Activated CD8-positive, alpha-beta memory T cell treated with anti-CD3 and anti-CD28 coated beads, Interleukin-2, amount 50 U/mL, for 4 hours (primary cell): ENCODE data around the gene VSTM2B.

Experiments
- DNase-seq: peaks from one replicate; pipeline ENCODE4 v3.0.0-alpha.2; 2020

The VSTM2B gene

GRCh38 chr19:29571181-29571580 is 45.4 kb downstream of the VSTM2B start:
- DNase-seq, result no peak

DNA sequence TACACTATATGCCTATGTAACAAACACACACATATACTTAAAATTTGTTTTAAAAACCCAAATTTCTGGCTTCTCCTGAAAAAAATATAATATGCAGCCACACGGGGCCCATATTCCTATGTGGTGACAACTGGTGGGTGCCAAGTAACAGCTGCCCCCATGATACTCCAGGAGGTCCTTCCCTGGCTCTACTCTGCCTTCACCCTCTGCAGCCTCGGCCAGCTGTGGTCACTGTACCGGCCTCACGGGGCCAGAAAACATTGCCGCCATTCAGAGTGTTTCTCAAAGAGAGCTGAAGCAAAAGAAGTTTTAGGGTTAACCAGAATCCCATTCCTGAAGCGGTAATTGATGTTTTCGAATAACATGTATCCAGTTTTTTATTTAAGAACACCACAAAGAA is 47.7 kb downstream of the VSTM2B start:
- DNase-seq, result no peak

DNA sequence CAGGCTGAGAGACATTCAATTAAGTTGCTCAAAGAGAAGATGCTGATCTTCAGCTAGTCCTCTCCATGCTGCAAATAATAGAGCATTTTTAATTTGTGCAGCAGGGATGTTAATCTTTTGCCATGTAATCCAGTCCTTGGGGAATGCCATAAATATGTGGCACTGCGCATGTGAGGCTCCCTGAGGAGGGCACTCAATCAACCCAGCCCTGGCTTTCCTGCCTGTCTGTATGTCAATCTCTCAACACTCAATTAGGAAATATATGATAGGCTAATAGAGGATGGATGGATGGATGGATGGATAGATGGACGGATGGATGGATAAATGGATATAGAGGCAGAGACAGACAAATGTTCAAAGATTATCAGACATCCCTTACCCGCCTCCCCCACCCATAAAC is 48.7 kb downstream of the VSTM2B start:
- no peak for DNase-seq

GRCh38 chr19:29576046-29576606 is 50.3 kb downstream of the VSTM2B start:
- no peak for DNase-seq

DNA sequence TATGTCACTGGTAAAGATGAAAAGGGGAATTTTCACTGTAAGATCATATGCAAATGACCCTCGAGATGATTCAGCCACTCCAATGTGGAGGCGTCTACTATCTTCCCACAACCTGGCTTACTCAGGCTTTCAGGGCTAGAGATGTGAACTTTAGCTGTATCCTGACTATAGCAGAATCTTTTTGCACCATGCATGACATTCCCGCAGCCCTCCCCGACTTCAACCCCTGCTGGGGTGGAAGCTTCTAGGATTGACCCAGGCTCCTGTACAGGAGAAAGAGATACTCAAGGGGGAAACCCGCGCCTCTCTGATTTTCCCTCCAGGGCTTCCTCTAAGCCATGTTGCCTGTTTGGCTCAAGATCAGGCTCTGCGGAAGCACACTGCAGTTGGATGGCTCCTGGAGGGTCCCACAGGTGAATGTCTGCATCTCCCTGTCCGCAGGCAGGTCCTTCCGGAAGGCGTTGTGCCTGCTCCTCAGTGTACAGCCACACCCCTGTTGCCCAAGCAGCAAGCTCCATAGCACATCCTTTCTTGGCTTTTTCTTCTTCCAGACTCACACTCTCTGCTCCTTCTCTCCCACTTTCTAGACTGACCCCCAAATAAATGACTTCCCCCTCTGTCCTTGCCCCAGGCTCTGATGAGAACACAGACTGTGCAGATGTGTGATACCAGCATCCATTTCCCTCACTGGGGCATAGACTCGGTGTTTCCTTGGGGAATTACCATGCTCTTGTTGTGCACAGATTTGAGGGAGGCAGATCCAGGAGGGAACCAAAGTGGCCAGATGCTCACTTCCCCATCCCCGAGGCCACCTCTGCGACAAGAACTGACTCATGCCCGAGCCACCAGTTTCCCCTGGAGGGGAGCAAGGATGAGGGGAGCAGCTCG is 51.2 kb downstream of the VSTM2B start:
- no peak for DNase-seq

DNA sequence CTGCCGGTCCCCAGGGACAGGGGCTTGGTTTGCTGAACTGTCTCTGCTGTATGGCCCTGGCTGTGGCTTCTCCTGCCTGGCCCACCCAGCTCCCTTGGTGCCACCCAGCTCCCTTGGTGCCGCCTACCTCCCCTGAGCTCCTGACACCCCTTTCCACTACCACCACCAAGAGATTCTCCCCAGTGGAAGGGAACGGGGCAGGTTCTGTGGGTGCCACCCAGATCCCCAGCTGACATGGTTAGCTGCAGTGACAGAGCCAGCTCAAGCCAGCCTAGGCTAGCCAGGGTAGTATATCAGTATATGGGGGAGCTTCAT is 51.8 kb downstream of the VSTM2B start:
- DNase-seq, result no peak

- no peak for DNase-seq
Observed at GRCh38 chr19:29578349-29578748, 52.6 kb downstream of the VSTM2B start.

GRCh38 chr19:29579308-29579910 is 53.6 kb downstream of the VSTM2B start:
- no peak for DNase-seq

- DNase-seq, result no peak
Observed at GRCh38 chr19:29581398-29581797, 55.6 kb downstream of the VSTM2B start.

- no peak for DNase-seq
Observed at GRCh38 chr19:29583196-29583999, 57.6 kb downstream of the VSTM2B start.

DNA sequence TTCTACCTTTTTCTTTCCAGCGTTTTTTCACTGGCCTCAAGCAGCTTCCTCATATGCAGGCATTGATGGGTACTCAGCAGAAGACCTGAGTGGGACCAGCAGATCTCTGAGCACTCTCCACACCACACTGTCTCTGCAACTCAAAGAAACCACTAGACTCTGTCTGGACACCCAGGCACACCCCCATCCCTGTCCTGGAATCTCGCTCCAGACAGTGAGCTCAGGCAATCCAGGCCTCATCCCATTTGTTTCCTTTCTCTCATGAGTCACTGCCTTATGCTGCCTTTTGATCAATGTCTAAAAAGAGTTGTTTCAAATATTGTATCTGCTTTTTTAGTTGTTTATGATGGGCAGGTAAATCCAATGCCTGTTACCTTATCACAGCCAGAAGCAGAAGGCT is 60.6 kb downstream of the VSTM2B start:
- DNase-seq, result no peak

DNA sequence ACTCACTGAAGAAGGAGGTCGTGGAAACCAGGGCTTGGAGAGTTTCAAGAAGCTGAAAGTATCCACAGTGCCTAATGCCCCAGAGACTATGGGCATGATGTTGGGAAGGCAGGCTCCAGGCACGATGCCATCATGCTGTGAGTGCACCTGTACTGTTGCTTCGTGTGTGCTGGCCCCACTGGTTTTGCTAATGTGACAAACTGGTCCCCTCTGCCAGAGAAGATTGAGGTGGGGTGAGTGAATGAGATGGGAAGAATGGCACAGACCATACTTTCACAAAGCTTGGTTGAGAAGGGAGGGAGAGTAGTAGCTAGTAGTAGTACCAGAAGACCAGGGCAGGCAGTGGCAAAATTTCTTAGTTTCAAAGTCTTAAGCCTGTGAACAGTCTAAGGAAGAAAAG is 61.3 kb downstream of the VSTM2B start:
- DNase-seq, result no peak

DNA sequence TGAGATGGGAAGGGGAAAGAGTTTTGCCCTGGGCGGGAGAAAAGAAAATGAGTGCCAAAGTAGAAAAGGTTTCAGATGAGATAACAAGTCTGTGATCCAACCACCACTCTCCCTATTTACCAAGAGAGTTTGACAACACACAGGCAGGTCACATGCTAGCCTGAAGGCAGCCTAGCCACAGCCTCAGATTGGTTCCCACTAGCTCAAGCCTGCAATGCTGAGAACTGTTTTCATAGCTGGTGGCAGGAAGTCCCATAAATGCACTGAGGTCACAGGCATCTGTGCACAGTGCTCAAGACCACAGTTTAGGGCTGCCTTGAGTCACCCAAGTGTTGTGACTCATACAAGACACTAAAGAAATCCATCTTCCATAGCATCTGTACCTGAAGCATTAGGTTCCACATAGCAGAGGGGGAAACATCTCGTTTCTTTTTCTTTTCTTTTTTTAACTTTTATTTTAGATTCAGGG is 61.8 kb downstream of the VSTM2B start:
- DNase-seq, result peak; percentile 50

- no peak for DNase-seq
Observed at GRCh38 chr19:29588095-29588494, 62.3 kb downstream of the VSTM2B start.

DNA sequence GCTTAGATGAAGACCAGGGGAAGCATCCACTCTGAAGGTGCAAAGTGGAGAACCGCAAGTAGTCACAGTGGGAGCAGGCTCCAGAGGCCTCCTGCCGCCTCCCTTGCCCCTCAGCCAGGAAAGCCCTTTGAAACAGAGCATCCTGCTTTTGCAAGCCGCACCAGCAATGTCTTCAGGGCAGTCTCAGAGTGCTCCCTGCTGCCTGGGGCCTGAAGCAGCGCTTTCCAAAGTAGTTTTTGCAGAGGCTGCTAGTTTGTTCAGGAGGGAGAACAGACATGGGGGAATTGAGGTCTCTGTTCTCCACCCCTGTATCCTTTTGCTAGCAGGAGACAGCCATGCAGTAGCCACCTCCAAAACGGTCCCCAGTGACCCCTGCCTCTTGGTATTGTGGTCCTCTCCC is 64.5 kb downstream of the VSTM2B start:
- DNase-seq, result no peak

GRCh38 chr19:29591670-29592069 is 65.9 kb downstream of the VSTM2B start:
- no peak for DNase-seq

DNA sequence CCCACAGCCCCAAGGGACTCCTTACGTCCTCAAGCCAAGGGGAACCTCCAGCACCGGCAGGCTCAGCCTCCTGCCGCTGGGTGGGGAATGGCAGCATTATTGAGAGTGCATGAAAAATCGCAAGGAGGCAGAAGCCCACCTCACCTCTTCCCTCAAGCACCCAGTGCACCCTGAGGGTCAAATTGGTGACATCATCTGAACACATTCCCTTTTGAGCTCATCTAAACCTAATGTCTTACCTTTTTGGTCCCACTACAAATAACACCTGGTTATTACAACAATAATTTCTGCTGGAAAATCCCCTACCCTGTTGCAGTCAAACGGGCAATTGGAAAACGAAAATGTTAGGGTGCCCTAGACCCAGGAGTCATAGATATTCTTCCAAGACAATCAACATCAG is 68.1 kb downstream of the VSTM2B start:
- no peak for DNase-seq

DNA sequence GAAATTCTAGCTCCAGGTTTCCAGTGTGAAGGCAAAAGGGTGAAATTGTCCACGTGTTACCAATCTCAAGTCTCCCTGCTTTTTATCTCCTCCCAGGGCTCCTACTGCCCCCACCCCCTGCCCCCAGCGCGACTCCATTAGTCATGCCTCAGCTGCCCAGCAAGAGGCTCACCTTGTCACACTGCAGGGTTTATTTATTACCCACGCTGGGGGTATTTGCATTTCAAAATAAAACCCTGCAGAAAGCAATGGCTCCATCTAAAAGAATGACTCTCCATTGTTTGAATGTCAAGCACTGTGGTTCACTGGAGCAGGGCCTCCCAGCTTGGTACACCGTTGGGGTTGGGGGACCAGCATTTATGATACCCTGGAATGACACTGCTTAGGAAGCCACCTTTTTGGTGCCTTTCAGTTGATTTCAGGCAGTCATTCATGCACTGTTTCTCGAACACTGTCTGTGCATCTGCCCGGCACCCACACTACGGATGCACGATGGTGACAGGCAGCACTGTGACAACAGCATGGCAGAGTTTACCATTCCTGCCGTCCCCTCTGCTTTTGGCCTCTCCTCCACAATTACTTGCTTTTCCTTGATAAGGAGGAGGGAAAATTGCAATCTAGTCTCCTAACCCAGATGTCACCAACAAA is 70.4 kb downstream of the VSTM2B start:
- DNase-seq, result no peak

GRCh38 chr19:29596885-29597525 is 71.2 kb downstream of the VSTM2B start:
- no peak for DNase-seq

DNA sequence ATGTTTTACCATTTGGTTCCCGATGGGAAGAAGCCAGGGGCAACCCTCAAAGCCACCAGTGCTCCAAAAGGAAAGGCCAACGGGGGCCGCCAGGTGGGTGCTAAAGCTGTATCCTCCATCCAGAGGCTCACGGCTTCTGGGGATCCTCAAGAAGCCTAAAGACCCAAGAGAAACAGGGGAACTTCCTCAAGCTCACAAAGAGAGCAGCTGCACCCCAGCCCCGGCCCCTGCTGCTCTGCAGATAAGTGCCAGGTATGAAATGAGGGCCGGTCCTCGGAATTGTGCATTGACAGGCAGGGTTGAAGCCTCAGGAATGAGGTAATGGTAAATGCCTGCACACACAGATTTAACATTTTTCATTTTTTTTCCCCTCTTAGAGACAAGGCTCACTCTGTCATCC is 72.2 kb downstream of the VSTM2B start:
- DNase-seq, result no peak

DNA sequence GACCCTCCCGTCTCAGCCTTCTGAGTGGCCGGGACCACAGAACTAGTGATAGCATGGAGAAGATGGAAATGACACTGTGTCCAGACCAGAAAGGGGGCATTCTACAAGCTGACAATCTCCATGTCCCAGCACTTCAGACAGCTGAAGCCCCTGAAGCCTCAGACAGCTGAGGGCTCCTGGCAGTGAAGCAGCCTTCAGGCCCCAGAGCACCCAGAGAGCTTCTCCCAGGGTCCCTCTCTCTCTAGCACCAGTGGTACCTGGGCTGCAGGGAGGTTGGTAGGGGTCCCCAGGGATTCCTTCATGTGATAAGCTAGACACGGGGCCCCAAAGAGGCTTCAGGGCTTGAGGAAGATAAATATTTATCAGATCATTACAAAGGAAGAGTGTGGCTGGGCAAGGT is 72.7 kb downstream of the VSTM2B start:
- no peak for DNase-seq

- no peak for DNase-seq
Observed at GRCh38 chr19:29603308-29603707, 77.5 kb downstream of the VSTM2B start.
